Inferior parietal cortex (tissue), 1 donor: ENCODE measurements around the gene PSMC5.
A peak's percentile ranks its signal among the peaks of the same experiment; 100 is the strongest.

Experiments used
- DNase-seq: peaks from one replicate; pipeline ENCODE4 v3.0.0-alpha.2; 2016; ENCODE audit errors: extremely low spot score

PSMC5 gene

DNA sequence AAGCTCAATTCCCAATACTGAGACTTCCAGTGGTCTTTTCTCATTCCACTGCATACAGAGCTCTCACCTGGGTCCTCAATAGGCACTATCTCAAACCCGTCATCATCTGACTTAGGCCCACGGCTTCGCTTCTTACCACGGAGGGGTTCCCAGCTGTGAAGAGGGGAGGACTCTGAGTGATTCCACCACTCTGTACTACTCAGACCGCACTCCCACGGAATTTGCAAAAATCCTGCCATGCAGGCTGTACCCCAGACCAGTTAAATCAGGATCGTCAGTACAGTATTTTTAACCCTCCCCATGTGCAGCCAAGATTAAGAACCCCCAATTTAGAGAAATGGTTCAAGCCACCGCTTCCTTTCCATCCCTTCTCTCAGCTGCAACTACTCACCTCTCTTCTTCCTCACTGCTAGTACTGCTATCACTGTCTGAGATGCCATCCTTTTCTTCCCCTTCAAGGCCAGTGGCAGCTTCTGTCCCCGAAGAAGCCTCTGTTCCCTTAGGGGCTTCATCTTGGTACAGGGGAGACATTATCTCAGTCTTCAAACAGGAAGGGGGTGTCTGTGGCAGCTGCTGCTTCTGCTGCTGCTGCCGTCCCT is 6.2 kb upstream of the PSMC5 start:
- no peak for DNase-seq

DNA sequence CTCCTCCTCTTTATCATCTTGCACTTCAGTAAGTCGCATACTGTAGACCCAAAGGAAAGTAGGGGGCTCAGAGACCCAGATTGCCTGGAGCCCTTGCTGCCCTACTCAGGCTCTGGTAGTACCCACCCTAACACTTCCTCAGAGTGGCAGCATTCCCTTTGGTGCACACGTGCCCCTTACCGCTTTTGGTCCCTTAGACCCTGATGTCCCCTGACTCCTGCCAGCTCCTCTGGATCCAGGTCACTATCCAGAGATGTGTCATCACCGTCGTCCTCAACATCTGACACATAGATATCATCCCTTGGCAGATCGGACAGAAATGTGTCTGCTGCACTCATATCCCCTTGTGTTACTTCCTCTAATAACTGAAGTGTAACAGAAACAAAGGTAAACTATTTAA is 5.4 kb upstream of the PSMC5 start:
- DNase-seq = no peak

DNA sequence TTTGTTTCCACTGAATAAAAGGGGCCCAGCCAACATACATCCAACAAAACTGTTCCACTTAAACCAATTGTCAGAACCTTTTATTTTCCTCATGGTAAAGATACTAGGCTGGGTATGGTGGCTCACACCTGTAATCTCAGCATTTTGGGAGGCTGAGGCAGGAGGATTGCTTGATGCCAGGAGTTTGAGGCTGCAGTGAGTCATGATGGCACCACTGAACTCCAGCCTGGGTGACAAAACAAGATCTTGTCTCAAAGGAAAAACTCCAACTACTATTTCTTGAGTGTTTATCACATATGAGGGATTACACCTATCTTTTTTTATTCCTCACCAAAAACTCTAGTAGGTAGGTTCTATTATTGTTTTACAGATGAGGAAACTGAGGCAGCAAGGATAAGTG is 4.7 kb upstream of the PSMC5 start:
- DNase-seq = no peak

DNA sequence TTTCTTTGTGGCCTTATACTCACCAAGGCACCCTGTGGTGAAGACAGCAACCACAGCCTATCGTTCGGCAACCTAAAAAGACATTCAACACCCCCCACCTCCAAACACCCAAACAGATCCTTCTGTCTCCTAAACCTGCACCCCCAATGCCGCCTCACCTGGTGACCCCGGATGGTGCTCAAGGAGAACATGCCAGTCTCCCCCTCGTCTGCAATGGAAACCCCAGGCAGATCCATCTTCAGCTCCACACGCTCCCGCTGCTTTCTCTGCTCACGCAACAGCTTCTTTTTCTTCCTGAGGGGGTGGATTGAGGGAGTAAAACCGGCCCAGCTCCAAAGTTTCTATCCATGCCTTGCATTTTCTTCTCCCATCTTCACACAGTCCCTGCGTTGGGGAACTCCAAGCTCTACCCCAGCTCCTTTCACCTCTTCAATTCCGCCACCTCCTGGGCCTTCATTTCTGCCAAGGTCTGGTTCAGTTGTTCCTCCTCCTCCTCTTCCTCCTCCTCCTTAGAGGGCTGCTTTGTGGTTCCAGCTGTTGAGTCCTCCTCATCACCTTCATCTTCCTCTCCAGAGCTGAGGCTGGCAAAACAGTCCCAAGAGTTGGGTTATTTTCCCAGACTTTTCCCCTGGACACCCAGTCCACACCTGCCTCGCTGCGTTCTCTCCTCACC is 3.4 kb upstream of the PSMC5 start:
- no peak for DNase-seq

DNA sequence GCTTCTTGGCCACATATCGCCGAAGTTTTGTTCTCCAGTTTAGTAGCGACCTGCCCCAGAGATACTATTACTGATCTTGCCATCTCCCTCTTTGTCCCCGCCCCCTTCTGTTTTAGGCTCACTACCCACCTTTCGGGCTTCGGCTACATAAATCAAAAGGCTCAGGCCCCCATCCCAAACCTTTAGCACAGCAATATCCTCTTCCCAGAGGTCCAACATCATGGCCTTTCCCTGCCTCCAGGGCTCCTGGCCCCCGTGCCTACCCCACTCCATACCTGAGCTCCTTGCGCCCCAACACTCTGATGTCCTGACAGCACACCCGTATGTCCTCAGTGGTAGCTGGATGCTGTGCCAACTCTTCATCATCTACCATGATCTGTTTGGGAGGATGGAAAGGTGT is 2.9 kb upstream of the PSMC5 start:
- DNase-seq = no peak

DNA sequence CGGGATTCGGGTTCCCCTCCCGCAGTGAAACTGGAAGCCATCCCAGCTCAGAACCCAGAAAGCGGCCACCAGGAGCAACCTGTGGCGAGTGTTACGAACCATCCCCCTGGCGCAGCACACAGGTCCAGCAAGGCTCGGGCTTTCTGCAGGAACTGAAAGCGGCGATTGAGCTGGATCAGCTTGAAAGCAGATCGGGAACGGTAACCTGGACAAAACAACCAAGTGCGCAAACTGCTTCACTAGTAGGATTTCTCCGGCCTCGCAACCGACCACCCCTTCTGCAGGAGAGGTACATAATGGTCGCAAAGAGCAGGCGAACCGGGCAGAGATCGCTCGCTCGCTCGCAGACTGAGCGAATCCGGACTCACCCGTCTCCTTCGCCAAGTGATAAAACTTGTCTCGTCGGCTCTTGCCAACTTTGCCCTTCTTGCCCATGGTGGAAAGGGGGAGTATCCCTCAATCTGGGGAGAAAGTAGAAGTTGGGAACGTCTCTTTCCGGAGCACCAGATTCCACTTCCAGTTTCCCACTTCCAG is 696 bp upstream of the PSMC5 start:
- no peak for DNase-seq

DNA sequence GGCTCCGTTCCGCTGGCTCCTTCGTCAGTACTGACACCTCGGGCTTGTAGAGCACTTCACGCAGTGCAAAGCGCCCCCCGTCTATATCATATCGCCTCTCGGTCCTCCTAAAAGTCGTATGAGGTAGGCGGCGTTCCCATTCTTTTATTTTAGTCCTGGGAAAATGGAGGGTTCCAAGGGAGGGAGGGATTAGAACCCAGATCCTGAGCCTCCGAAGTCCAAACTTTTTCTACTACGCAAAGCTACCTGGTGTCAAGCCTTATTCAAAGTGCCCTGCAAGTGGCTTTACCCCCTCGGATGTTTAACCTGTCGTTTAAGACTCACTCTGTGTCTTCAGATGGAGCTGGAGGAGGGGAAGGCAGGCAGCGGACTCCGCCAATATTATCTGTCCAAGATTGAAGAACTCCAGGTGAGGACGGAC is 580 bp downstream of the PSMC5 start:
- DNase-seq = no peak

DNA sequence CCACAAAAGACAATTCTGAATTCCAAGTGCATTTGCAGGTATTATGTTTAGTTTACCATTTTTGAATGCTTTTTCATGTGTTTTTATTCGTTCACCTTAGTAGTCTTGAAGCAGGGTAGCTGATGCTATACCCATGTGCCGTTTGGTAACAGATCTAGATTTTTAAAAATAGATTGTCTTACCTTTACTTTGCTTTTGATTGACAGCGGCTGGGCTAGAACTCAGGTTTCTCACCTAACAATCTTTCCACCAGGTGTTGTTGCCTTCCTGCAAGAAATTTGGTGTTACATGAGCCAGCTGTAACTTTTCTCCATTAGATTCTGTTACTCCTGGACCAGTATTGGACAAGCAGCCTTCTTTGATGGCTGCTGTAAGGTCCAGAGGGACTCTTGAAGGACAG is 1.7 kb downstream of the PSMC5 start:
- no peak for DNase-seq

DNA sequence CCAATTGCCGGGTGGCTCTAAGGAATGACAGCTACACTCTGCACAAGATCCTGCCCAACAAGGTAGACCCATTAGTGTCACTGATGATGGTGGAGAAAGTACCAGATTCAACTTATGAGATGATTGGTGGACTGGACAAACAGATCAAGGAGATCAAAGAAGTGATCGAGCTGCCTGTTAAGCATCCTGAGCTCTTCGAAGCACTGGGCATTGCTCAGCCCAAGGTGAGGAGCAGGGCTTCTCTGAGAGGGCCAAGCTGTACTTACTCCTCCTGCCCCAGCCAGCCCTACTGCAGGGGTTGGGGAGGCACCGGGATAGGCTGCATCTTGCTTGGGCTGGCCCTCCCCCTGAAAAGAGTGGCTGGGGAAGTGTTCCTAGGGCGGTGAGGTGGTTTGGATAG is 3.0 kb downstream of the PSMC5 start:
- DNase-seq = no peak

DNA sequence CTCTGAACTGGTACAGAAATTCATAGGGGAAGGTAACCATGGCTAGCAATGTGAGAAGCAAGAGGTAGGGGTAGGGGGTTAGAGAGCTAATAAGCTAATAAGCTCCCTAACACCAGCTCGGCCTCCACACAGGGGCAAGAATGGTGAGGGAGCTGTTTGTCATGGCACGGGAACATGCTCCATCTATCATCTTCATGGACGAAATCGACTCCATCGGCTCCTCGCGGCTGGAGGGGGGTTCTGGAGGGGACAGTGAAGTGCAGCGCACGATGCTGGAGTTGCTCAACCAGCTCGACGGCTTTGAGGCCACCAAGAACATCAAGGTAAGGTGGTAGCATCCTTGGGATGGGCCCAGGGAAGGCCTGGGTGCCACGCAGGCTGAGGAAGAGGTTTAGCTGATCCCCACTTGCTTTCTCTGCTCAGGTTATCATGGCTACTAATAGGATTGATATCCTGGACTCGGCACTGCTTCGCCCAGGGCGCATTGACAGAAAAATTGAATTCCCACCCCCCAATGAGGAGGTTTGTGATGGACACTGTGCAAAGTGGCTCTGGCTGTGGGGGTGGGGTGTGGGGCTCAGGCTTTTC is 3.8 kb downstream of the PSMC5 start:
- no peak for DNase-seq

DNA sequence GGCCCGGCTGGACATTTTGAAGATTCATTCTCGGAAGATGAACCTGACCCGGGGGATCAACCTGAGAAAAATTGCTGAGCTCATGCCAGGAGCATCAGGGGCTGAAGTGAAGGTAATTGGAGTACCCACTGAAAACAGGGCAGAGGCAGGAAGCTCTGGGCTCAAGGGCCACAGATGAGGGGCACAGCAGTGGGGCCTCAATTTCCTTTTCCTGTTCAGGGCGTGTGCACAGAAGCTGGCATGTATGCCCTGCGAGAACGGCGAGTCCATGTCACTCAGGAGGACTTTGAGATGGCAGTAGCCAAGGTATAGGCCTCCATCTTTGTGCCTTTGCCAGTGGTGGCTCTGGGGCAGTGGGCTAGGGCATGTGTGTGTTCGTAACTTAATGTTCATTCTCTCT is 4.3 kb downstream of the PSMC5 start:
- no peak for DNase-seq

DNA sequence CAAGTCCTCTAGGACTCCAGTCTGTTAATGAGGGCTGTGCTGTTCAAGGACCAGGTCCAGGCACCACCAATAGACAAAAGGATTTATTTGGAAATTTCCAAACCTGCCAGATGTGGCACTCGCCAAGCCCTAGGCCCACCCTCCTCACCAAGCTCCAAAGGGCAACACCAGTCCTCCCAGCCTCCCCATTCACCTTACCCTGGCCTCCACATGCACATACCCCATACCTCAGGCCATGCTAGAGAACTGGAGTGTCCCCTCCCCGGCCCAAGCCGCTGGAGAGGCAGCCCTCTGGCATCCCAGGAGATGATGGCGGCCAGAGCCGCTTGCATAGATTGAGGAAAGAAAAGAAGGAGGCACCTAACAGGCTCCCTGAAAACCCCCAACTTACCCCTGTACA is 4.8 kb downstream of the PSMC5 start:
- DNase-seq = no peak

DNA sequence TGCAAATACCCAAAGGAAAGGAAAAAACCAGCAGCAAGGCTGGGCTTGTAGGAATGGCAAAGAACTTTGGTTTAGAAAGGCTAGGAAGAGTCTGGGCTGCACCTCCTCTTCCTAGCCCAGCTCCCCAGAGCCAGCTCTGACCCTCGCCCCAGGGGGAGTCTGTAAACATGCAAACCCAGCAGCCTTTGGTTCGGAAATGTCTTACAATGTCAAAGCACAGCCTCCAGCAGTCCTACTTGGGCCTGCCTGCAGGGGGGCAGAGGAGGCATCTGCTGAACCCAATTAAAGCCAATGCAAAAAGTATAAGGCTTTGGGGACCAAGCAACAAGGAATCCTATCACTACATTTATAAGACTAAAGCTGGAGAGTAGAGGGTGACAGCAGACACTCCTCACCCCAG is 5.2 kb downstream of the PSMC5 start:
- no peak for DNase-seq

DNA sequence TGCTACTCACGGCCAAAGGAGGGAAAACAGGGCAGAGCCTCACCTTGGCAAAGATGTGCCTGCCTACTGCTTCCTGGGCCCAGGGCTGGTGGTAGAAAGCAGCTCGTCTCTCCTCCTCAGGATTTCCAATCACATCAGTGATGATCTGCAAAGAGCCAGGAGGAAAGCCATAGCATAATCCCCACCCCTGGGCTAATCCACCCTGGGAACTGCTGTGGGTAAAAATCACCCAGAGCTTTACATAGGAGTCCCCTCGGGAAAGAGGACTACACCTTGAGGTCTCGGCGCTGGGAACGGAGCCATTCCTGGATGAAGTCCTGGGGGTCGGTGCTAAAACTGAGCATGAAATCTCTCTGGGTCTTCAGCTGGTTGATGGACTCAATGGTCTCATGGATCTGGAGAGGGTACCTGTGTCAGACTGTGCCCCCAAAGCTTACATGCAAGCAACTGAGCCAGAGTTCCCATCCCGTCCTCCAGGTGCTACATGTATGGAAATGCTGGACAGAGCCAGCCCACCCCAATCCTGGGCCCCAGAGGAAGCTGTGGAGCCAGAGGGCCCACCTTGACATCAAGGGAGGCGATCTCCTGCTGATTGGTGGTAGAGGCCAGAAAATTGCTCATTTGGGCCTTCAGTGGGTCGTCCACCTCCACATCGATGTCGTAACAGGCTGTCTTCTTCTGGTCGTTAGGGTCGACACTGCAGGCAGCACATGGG is 6.0 kb downstream of the PSMC5 start:
- no peak for DNase-seq

DNA sequence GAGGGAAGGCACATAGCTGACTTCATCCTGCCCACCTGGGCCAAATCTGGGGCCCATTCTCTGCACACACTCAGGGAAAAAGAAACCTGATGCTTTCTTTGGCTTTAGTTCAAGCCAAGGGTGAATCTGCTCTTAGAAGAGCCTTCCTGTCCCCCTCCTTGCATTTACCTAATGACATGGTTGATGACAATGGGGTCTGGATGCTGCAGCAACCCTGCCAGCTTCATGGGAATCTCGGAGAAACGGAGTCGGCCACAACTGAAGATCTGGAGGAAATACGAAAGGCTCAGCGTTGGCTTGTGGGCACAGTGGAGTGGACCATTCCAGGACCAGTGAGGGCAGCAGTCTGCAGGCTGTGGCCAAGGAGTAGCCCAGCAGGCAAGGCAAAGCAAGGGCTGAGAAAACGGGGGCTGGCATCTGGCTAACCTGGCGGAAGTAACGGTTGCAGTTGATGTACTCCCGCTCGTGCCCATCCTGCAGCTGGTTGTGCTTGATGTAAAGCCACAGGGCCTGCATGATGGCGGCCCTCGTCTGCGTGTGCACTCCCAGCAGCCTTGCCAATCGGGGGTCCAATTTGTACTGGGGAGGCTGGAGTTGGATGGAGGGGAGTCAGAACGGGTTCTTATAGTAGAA is 6.6 kb downstream of the PSMC5 start:
- DNase-seq = no peak

DNA sequence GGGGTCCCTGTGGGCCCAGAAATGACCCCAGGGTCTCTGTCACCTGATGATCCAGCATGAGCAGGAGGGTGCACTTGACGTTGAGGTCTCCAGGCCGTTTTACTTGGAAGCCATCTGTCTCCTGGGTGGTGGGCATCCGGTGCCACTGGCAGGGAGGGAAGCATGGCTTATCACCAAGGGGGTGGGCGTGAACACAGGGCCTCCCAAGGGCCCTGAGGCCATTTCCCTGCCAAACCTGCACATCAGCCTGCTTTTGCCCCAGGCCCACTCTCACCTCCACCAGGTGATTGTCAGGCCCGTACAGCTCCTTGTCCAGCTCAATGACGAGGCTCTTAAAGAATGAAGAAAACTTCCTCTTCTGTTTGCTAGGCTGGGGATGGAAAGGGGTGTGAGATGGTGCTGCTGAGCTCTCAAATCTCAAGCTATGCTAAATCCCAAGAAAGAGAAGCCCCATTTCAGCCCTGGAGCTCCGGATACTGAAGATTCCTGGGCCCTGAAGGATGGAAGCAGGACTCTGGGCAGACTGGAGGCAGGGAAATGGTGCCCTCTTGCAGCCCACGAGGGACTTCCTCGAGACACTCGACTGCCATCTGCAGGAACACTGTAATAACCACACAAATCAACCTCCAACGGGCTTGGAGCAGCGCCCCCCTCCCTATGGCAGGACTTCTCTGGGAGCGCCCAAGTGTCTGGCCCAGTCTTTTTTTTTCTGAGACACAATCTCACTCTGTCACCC is 7.4 kb downstream of the PSMC5 start:
- peak; percentile 71 for DNase-seq

DNA sequence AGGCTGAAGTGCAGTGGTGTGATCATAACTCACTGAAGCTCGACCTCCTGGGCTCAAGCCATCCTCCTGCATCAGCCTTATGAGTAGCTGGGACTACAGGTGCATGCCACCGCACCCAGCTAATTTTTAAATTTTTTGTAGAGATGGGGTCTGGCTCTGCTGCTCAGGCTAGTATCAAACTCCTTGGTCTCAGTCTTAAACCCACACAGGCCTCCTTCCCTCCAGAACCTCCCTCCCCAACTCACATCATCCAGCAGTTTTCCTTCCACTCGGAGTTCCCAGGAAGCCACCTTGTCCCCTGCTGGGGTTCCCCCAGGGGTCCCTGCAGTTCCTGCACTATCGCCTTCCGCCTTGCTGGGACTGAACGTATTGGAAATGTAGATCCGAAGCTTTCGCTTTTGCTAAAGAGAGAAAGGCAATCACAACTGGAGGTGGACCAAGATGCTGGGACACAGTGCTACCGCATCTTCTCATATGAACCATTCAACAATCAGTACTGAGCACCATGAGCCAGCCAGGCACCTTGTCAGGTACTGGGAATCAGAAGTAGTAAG is 8.0 kb downstream of the PSMC5 start:
- DNase-seq = no peak

DNA sequence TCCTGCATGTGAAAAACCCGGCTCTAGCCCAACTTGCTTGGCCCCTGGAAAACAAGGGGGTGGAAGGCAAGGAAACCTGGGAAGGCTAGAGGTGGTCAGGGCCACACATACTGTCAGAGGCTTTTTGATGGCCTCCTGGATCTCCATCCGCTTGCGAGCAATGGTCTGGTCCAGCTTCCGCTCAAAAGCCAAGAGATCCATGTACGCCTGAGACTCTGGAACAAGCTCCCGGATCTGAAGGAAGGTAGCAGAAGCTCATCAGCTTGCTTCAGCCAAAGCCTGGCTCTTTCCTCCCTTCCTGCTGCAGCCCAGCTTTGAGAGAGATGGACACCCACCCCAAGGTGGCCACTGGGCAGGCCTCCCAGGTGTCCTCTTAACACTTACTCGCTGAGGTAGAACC is 9.6 kb downstream of the PSMC5 start:
- no peak for DNase-seq

DNA sequence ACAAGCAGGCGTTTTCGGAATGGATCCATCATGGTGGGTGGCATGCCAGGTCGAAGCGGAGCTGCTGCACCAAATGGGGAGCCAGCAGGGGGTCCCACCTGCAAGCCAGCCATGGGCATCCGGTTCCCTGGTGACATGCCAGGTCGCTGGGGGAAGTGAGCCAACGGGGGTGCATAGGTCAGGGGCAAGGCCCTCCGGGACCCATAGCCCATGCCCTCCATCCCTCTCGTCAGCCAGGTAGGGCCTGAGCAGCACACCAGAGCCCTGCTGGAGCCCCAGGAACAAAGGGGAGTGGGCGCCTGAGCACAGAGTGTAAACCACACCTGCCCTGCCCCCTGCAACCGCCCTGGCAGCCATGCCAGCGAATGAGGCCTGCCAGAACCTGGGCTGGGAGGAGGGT is 10.2 kb downstream of the PSMC5 start:
- DNase-seq = no peak

DNA sequence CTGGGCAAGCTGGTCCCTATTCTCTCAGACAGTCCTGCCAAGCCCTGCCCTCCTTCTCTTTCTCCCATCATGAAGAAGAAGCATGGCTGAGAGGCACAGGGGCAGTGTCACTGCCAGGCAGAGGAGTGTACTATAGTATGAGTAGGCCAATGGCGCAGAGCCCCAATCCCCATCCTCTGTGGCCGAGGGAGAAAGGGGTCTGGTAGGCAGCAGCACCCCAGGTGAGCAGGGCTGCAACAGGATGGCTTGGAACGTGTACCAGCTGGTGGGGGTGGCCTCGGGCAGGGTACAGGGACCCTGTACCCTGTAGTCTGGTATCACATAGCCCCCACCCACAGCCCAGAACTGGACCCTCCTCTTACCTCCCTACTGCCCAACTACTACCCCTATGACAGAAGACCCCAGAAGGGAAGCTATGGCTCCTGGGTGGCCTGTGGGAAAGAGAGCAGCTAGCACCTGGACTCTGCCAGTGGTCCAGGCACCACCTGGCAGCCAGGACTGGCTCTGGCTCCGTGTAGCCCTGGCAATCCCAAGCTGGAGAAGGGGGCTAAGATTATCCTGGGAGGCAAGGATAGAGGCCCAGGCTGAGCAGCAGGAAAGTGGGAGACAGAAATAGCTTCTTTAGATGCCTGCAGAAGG is 10.8 kb downstream of the PSMC5 start:
- no peak for DNase-seq
